Measurements from ENCODE around the gene LMO3. TPM values are rescaled to one million over a fixed set of nuclear protein-coding genes. Genes with fewer than 3 reads are reported as not detected.

Gene LMO3
- total RNA-seq, 1 experiment from 2014 or later = 36.2 TPM

DNA sequence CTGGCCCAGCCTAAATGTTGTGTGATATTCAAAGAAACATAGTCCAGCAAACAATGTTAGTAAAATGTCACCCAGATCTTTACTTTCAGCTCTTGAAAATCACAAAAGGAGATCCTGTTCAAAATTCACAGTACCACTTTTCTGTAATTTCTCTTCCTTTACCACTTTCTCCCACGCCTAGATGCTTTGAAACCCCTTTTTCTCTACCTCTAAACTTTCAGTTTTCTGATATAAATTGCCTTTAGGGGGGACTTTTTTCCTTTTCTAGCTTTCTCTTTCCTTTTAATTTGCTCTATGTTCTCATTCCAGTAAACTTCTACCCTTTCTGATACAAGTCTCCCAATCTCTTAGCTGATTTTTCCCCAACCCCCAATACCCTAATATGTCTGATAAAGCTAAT, 101.8 kb downstream of the LMO3 start:
- CTCF ChIA-PET = no interaction called here
- intact Hi-C loops (cut with micrococcal nuclease; ENCODE audit: unreplicated experiment) = no loop called here
- no peak overlapping the region for H3K4me3 ChIP-seq (ENCODE audit: low read depth, low read length, poor library complexity, severe bottlenecking)
- no peaks in the 10 kb centered on the region for H3K27me3 ChIP-seq (replicated peaks; ENCODE audit: insufficient read depth, low read depth, low read length, poor library complexity)
- H3K4me1 ChIP-seq (ENCODE audit: insufficient read depth, low read length, poor library complexity, severe bottlenecking) = no peaks in the 10 kb centered on the region
- BruUV-seq (replicated peaks) = no TSS peak
- POLR2A ChIA-PET (ENCODE audit: low non-redundant PET) = no interaction called here
- H3K27ac ChIP-seq (ENCODE audit: low read depth, low read length, poor library complexity, severe bottlenecking) = no peak overlapping the region
- no peak for DNase-seq (ENCODE audit: low spot score)
- no peak for TF ChIP-seq EZH2 (IDR thresholded peaks at IDR 0.05; ENCODE audit: borderline replicate concordance, low read depth, low read length, poor library complexity, severe bottlenecking)
- TF ChIP-seq, protein P1, sequence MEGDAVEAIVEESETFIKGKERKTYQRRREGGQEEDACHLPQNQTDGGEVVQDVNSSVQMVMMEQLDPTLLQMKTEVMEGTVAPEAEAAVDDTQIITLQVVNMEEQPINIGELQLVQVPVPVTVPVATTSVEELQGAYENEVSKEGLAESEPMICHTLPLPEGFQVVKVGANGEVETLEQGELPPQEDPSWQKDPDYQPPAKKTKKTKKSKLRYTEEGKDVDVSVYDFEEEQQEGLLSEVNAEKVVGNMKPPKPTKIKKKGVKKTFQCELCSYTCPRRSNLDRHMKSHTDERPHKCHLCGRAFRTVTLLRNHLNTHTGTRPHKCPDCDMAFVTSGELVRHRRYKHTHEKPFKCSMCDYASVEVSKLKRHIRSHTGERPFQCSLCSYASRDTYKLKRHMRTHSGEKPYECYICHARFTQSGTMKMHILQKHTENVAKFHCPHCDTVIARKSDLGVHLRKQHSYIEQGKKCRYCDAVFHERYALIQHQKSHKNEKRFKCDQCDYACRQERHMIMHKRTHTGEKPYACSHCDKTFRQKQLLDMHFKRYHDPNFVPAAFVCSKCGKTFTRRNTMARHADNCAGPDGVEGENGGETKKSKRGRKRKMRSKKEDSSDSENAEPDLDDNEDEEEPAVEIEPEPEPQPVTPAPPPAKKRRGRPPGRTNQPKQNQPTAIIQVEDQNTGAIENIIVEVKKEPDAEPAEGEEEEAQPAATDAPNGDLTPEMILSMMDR (conservative IDR thresholded peaks at IDR 0.05; ENCODE audit: low read depth, low read length) = no peak
- no peaks in the 10 kb centered on the region for H3K36me3 ChIP-seq (ENCODE audit: insufficient read depth, low read length, poor library complexity, severe bottlenecking)
- no peaks in the 10 kb centered on the region for H3K9me3 ChIP-seq (ENCODE audit: low read depth, low read length, poor library complexity, severe bottlenecking)

DNA sequence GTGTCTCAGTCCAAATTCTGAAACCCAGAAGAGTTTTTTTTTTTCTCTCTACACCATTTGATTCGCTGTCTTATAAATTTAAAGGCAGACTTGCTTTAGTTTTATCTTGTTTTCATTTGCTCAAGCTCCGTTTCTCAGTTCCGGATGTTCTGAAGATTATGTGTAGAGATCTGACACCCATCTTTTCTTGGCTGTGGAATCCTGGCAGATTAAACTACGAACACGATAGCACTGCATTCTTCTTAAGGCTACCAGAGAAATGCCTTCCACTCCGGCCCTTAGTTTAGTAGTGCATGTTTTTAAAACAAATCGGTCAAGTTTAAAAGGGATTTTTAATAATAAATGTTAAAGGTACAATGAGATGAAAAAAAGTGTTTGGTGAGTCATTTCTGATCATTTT, 106.4 kb downstream of the LMO3 start:
- POLR2A ChIA-PET (ENCODE audit: low non-redundant PET) = no interaction called here
- TF ChIP-seq, protein P1 (conservative IDR thresholded peaks at IDR 0.05; ENCODE audit: low read depth, low read length) = no peak
- TF ChIP-seq EZH2 (IDR thresholded peaks at IDR 0.05; ENCODE audit: borderline replicate concordance, low read depth, low read length, poor library complexity, severe bottlenecking) = no peak
- Histone ChIP-seq H3K9me3 (ENCODE audit: low read depth, low read length, poor library complexity, severe bottlenecking) (no peaks in the 10 kb centered on the region), H3K36me3 (ENCODE audit: insufficient read depth, low read length, poor library complexity, severe bottlenecking) (no peaks in the 10 kb centered on the region), H3K4me3 (ENCODE audit: low read depth, low read length, poor library complexity, severe bottlenecking) (no peak overlapping the region), H3K27ac (ENCODE audit: low read depth, low read length, poor library complexity, severe bottlenecking) (no peak overlapping the region), H3K4me1 (ENCODE audit: insufficient read depth, low read length, poor library complexity, severe bottlenecking) (no peaks in the 10 kb centered on the region), H3K27me3 (replicated peaks; ENCODE audit: insufficient read depth, low read depth, low read length, poor library complexity) (no peaks in the 10 kb centered on the region)
- no TSS peak for BruUV-seq (replicated peaks)
- no peak for DNase-seq (ENCODE audit: low spot score)
- intact Hi-C loops (cut with micrococcal nuclease; ENCODE audit: unreplicated experiment) = no loop called here
- CTCF ChIA-PET = no interaction called here
